Measurements from ENCODE around the gene NEBL.

The NEBL gene

DNA sequence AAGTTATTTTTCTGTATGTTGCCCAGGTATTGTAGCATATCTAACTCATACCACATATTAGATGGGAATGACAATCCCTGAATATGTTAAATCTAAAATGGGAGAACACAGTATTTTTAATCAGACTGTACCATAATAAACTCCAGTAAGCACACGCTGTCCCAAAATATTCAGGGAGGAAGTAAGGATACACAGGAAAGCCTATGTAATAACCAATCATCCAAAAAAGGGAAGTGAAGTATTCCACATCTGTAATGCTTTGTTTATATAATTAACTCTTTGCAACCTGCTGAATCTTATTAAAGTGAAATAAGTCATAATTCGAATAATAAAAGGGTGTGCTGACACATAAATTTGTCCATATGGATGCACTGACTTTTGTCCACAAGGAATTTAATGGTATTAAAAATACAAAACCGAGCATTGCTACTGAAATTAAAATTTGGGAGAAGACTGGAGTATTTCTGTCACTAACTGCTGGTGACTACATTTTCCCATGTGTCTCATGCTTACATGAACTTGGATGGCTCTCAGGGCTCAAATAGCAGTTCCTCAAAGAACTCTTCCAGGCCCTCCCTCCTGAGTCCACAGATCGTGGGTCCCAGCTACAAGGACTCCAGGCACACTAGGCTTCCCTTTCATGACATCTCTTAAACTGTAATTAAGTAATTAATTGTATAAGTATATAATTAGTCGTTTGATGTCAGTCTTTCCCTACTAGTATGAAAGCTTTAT, 120.6 kb downstream of the NEBL start:
- no peak for DNase-seq

DNA sequence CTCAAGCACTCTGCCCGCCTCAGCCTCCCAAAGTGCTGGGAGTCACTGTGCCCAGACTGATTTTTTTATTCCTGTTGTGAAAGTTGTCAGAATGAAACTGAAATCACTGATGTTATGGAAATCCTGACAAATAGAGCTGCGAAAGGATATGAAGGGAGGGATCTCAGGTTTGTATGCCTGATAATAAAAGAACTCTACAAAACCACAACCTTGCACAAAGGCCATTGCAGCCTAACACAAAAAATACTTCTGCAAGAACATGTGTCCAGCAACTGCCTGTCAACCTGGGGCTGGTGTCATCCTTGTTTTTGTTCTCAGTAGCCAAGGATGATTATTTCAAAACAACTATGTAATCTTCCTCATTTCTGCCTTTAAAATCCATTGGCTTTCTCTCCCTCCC, 126.1 kb downstream of the NEBL start:
- DNase-seq = no peak

DNA sequence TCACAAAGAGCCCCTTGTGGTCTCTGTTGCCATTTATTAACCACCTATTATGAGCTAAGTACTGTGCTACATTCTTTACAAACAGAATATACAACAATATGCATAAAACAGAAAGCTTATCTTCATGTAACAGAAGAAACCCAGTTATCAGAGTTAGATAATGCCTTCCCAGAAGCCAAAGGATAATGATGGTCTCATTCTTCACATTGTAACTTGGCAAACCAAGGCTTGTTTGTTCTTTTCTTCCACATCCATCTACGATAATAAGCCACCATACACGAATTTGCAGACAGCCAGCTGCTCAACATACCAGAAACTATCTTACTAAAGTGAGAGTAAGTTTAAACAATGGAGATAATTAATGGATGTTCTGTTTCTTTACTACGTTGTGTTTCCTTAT, 127.6 kb downstream of the NEBL start:
- DNase-seq = no peak

DNA sequence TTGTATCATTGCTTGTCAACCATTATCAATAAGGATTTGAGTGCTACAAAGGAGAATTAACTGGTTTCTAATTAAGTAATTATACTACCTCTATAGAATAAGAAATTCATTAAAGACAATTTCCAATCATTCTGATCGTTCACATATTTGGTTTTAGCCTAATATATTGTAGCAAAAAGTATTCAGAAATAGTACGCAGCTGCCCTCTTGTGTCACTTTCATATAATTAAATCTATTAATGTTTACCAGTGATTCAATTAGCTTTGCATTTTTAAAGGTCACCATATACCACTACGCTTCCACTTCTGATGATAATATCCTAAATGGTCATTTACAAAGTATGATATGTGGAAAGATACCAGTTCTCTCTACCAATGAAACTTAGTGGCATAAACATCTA, 128.3 kb downstream of the NEBL start:
- no peak for DNase-seq

DNA sequence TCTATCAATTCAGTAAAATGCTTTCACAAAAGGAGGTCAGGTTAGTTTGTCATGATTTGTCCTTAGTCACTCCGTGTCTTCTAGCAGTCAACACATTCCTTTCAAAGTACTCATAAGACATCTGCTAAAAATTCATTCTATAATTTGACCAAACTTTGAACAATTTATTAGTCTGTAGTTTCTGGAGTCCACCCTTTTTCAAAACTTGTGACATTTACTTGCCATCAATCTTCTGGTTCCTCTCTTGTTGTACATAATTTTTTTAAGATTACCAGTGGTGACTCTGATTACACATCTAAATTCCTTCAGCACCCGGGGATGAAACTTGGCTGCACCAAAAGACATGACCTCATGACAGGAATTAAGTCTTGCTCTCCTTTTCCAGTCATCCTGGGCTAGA, 130.1 kb downstream of the NEBL start:
- no peak for DNase-seq

DNA sequence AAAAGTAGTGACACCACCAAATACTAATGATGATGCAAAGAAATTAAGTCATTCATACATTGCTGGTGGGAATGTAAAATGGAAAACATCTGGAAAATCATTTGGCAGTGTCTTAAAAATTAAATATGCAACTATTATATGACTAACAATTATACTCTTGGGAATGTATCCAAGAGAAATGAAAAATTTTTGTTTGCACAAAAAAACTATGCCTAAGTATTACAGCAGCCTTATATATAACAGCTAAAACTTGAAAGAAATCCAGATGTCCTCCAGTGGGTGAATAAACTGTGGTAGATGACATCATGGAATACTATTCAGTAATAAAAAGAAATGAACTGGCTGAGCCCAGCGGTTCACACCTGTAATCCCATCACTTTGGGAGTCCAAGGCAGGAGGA, 132.0 kb downstream of the NEBL start:
- no peak for DNase-seq

DNA sequence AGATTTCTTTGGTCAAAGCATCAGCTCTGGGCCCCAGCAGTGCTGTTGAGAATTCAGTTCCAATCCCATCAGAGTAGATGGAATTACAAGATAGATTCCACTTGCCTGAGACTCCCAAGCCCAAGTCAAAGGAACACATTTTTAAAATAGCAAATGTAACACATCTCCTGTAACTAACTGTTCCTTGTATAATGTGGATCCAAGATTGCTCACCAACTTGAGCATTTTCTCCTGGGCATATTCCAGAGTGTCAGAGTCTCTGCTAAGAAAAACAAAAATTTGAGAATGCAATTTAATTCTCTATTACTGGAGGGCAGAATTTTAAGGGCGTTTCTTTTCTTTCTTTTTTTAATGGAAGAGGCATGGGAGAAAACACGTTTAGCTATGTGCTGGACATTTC, 136.7 kb downstream of the NEBL start:
- DNase-seq = no peak

DNA sequence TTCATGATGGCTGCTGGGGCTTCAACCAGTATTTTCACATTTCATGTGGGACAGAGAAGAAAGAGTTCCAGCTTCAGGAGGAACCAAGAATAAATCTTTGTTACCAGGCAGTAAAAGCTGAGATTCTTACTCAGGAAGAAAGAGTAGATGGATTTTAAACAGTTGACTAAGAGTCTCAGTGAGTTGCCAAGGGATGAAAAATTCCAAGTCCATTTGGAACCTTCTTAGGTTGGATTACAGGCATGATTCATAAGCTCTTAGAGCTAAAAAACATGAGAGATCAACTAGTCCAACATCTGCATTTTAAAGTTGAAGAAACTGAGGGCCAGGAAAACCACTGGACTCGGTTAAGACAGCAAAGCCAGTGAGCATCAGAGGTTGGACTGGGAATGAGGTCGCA, 148.6 kb downstream of the NEBL start:
- DNase-seq = no peak

DNA sequence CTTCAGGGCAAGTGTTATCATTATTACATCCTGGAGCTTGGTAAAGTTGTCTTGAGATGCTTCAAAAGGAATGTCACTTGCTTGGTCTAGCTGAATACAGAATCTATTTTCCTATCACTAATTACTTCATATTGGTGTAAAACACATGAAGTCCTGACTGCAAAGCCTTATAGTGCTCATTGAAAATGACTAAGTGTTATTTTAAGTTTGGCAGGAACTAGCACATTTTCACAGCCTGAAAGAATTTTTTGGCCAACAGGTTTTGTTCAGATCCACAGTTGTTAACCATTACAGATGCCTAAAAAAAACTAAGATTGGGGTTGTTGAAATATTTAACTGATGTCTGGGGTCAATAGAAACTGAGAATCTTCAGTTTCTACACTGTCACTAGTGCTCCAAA, 149.3 kb downstream of the NEBL start:
- no peak for DNase-seq

DNA sequence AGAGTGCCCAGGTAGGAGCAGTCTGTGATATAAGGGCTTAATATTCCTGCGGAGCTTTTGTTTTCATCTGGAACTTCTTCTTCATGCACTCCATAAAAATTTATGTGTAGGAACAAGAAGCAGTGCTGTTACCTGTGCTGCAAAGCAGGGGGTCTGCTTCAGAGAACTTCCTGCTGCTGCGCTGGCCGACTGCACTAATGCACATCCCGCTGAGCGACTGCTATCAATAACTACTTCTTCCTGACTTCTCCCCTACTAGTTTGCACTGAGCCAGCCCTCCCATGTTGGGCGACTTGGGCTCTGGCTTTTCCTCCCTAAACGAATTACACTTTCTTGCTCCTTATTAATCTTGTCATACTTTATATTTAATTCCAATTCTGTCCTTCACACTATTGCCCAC, 150.3 kb downstream of the NEBL start:
- no peak for DNase-seq

DNA sequence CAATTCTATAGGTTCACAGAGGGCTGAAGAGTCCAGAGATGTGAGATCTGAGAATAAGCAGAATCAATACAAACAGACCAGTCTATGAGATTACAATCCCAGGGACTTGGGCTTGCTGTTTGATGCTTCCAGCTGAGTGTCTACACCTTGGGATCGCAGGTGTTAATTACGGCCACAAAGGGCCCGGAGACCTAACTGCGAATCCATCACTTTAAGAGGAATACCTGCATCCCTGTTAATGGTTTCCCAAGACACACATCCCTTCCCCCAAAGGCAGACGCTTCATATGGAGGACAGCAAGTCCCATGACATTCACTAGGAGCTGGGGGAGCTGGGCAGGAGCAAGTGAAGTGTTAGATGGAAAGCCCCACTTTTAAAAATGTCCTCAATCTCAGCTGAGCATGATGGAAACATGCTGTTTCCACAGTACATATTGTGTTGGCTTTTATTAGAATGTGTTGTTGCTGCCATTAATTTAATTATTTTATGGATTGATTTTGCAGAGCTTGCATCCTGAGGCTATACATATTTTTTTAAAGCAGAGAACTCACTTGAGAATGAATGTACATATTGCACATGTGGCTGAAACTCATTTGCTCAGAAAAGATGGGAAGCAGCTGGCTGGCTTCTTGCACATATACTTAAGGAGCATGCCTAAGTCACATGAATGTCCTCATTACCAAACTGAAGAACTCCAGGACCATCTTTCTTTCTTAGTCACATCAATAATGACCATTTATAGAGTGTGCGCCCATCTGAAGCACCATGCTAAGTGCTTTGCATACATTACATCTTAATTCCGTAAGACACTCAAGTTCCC, 151.3 kb downstream of the NEBL start:
- no peak for DNase-seq

DNA sequence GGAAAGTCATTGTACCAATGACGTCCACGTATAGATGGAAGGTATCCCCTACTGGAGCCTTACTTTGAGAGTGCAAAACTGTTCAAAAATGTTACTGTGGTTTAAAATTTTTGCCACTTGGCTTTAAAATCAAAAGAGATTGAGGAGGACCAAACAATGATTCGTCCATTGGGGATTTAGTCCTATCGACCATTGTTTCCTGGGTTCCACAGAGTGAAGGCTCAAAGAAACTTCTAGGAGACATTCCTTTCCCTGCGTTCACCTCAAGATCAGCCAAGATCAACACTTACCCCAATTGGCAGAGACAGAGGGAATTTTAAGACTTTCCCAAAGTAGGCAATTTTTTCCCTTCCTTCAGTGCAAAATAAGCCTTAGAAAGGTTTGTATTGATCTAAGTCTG, 152.3 kb downstream of the NEBL start:
- no peak for DNase-seq

DNA sequence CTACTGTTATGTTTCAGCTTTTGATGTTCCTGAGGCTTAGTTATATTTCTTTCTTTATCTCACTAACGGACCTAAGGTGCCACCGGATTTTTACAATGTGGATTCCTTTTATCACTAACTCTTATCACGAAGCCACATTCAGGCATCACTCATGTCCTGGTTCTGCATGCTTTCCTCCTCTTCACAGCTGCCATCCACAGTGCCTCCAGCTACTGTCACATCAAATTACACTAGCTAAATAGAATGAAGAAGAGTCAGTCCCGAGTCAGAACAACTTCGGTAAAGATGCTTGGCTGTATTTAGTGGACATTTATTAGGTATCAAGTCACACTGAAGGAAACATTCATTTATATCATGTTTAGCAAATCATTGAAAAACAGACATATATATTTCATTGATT, 153.2 kb downstream of the NEBL start:
- DNase-seq = no peak

DNA sequence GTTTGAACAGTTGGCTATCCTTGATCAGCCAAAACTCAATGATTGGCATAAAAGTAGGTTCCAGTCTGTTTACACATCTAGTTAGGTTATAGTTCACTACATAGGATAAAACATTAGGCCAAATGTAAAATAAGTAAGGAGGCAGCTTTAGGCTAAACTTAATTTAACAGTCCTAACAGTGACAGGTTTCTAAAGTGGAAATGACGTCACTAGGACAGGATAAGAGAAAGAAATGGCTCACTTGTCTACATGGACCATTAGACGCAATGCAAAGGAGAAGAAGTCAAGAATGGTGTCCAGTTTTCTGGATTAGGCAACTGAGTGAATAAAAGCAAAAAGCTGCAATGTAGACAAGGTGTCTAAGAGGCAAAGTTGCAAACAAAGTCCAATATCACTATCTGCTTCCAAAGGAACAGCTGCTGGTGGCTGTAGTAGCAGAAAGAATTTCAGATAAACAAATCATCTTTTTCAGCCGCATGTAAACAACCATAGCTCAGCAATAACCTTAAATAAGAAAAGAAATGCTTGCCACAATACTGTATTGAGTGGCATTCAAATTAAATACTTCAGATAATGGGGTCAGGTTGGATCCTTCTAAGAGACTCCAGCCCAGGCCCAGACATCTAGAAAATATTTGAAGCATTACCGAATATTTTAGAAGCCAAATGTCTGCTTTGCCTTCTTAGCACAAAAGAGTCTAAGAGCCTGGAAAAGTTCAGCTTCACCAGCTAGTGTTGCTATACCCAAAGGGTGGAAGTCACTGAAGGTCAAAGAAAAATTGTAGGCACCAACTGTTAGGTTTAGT, 154.2 kb downstream of the NEBL start:
- no peak for DNase-seq

DNA sequence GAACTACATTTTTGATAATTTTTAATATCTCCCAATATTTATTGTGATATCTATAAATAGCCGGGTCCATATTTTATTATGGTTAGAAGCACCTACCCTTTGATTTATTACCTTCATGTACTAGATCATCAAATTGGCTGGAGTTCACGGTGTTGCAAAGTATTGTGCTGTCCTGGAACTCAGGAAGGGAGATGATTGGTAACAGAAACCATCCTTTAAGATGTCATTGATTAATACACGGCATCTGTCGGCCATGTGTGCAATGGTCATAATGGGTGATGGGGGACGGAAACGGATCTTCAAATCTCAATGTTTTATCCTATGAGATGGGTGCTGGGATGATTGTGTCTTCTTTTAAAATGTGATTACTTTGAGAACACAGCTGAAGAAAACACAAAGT, 157.0 kb downstream of the NEBL start:
- DNase-seq = no peak

DNA sequence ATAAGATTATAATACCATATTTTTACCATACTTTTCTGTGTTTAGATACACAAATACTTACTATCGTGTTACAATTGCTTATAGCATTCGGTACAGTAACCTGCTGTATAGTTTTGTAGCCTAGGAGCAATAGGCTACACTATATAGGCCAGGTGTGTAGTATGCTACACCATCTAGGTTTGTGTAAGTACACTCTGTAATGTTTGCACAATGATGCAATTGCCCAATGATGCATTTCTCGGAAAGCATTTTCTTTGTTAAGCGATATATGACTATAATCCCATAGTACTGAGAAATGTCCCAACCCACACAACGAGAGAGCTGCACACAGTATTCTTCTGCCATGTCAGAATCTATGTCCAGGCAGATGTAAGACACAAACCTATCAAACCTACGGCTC, 160.0 kb downstream of the NEBL start:
- no peak for DNase-seq
